Uterus (tissue), 2 donors: Measurements from ENCODE around the gene PC.

Source experiments
- POLR2A ChIP-seq, 2 donors: fragments of 450-650 bp; IDR thresholded peaks; one replicate each; pipeline ENCODE4 v1.6.1; 2016; ENCODE audit warnings: antibody characterized with exemption in 2 of 2, mild to moderate bottlenecking in 1 of 2, moderate library complexity in 1 of 2
- TF ChIP-seq, protein P1 (sequence below), 4 experiments: fragments of 200-600 bp in 2 of 4; fragments of 450-650 bp in 2 of 4; sonication (generic) in 2 of 4; IDR thresholded peaks; one replicate each; pipeline ENCODE4 v1.5.1; 2016 to 2019; ENCODE audit warnings: antibody characterized with exemption in 4 of 4, mild to moderate bottlenecking in 2 of 4, moderate library complexity in 1 of 4

DNA sequence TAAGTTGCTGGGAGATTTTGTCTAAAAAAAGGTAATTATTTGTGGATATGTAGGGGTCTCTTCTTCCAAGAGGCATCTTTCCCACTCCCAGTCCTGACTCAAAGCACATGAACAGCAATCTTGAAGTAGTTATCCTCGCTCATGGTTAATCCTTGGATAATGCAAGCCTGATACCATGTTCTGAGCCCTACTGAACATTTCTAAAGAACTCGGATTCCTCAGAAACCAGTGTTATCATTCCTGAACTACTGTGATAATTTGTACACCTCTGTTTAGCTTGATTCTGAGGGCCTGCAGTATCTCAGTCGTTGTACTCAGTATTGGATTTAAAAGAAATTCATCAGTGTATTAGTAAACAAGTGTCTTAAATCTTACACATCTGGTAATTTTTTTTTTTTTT, 137.3 kb downstream of the PC start:
- no peak for TF ChIP-seq POLR2A (IDR thresholded peaks at IDR 0.05)
- TF ChIP-seq, protein P1, sequence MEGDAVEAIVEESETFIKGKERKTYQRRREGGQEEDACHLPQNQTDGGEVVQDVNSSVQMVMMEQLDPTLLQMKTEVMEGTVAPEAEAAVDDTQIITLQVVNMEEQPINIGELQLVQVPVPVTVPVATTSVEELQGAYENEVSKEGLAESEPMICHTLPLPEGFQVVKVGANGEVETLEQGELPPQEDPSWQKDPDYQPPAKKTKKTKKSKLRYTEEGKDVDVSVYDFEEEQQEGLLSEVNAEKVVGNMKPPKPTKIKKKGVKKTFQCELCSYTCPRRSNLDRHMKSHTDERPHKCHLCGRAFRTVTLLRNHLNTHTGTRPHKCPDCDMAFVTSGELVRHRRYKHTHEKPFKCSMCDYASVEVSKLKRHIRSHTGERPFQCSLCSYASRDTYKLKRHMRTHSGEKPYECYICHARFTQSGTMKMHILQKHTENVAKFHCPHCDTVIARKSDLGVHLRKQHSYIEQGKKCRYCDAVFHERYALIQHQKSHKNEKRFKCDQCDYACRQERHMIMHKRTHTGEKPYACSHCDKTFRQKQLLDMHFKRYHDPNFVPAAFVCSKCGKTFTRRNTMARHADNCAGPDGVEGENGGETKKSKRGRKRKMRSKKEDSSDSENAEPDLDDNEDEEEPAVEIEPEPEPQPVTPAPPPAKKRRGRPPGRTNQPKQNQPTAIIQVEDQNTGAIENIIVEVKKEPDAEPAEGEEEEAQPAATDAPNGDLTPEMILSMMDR (IDR thresholded peaks at IDR 0.05): no peak
